OCI-LY7 (cell line): Measurements from ENCODE around the gene RAB21. TPM values are rescaled to one million over a fixed set of nuclear protein-coding genes. Genes with fewer than 3 reads are reported as not detected.

Experiments
- BruUV-seq: library from RNA; stranded (reverse); fragments of 400-500 nt; replicated peaks from 2 replicates; lab custom pipeline; 2021; lab: Mats Ljungman, UMichigan
- CTCF ChIA-PET: fragments of 300-600 bp; sonication (Branson Sonifier 250); formaldehyde crosslinking; loops from one replicate; lab custom pipeline; 2022; ENCODE audit warnings: antibody characterized with exemption; ENCODE audit not compliant: unreplicated experiment; lab: Charles Lee
- POLR2A ChIA-PET: fragments of 300-600 bp; sonication (Branson Sonifier 250); formaldehyde crosslinking; loops from one replicate; lab custom pipeline; 2022; ENCODE audit warnings: antibody characterized with exemption; lab: Charles Lee
- DNase-seq: peaks from one replicate; pipeline ENCODE4 v3.0.0-alpha.2; 2015; ENCODE audit warnings: low spot score
- H2AFZ ChIP-seq: fragments of 200-600 bp; sonication (generic), shearing (Covaris generic); 2 replicates; pipeline ENCODE4 v1.6.1; 2014; ENCODE audit warnings: mild to moderate bottlenecking, antibody characterized with exemption, low read length, moderate library complexity
- H3K27ac ChIP-seq: fragments of 200-600 bp; sonication (generic); 2 replicates; pipeline ENCODE4 v1.5.1; 2014; ENCODE audit warnings: mixed run types, low read depth, mild to moderate bottlenecking, moderate library complexity, low read length, inconsistent platforms; ENCODE audit not compliant: poor library complexity, severe bottlenecking
- H3K36me3 ChIP-seq: fragments of 200-600 bp; sonication (generic); 2 replicates; pipeline ENCODE4 v1.6.1; 2014; ENCODE audit warnings: mild to moderate bottlenecking, antibody characterized with exemption, low read length, moderate library complexity, mixed read lengths; ENCODE audit not compliant: insufficient read depth
- H3K4me1 ChIP-seq: fragments of 200-600 bp; sonication (generic); 2 replicates; pipeline ENCODE4 v1.5.1; 2014; ENCODE audit warnings: mild to moderate bottlenecking, low read length; ENCODE audit not compliant: insufficient read depth, poor library complexity, severe bottlenecking
- H3K4me2 ChIP-seq: fragments of 200-600 bp; sonication (generic); 2 replicates; pipeline ENCODE4 v1.6.1; 2014; ENCODE audit warnings: mild to moderate bottlenecking, low read length
- H3K4me3 ChIP-seq: fragments of 200-600 bp; sonication (generic); 2 replicates; pipeline ENCODE4 v1.5.1; 2014; ENCODE audit warnings: mild to moderate bottlenecking, low read depth, low read length; ENCODE audit not compliant: poor library complexity, severe bottlenecking
- H3K79me2 ChIP-seq: fragments of 200-600 bp; sonication (generic); 2 replicates; pipeline ENCODE4 v1.6.1; 2016; ENCODE audit warnings: low read depth, mild to moderate bottlenecking, low read length, moderate library complexity, mixed read lengths; ENCODE audit not compliant: insufficient read depth
- H3K9me2 ChIP-seq: fragments of 200-600 bp; sonication (generic); 2 replicates; pipeline ENCODE4 v1.6.1; 2016; ENCODE audit warnings: mild to moderate bottlenecking, low read length, mixed read lengths; ENCODE audit not compliant: insufficient read depth
- H3K9me3 ChIP-seq: fragments of 200-600 bp; sonication (generic); 2 replicates; pipeline ENCODE4 v1.6.1; 2014; ENCODE audit warnings: mild to moderate bottlenecking, mixed run types, low read length, mixed read lengths
- H4K20me1 ChIP-seq: fragments of 200-600 bp; sonication (generic); 2 replicates; pipeline ENCODE4 v1.6.1; 2014; ENCODE audit warnings: mild to moderate bottlenecking, antibody characterized with exemption, low read length, moderate library complexity, mixed read lengths; ENCODE audit not compliant: insufficient read depth
- EZH2phosphoT487 ChIP-seq: fragments of 200-600 bp; sonication (generic); IDR thresholded peaks from 2 replicates; pipeline ENCODE4 v1.6.1; 2018; ENCODE audit warnings: low read depth, borderline replicate concordance, mild to moderate bottlenecking, mixed run types, antibody characterized with exemption, low read length, moderate library complexity, mixed read lengths
- intact Hi-C: fragments of 100-400 bp; cut with micrococcal nuclease; formaldehyde crosslinking; loops from one replicate; pipeline ENCODE4 v1.10.0; 2022; ENCODE audit not compliant: unreplicated experiment
- total RNA-seq, 2 experiments: library from RNA; depleted of rRNA in 1 of 2; stranded (reverse); fragments of >200 nt in 1 of 2; shearing (Covaris generic) in 1 of 2; gene quantifications; 2 replicates each; pipeline ENCODE4 v1.2.3, GENCODE V29; 2014 to 2022
- TF ChIP-seq, protein P1 (sequence below): fragments of 200-600 bp; sonication (generic); conservative IDR thresholded peaks from 2 replicates; pipeline ENCODE4 v1.5.1; 2014; ENCODE audit warnings: mild to moderate bottlenecking, antibody characterized with exemption, low read length, moderate library complexity, mixed read lengths

The RAB21 gene
- total RNA-seq, 2 experiments from 2014 or later = 18.2 to 46.6 TPM

DNA sequence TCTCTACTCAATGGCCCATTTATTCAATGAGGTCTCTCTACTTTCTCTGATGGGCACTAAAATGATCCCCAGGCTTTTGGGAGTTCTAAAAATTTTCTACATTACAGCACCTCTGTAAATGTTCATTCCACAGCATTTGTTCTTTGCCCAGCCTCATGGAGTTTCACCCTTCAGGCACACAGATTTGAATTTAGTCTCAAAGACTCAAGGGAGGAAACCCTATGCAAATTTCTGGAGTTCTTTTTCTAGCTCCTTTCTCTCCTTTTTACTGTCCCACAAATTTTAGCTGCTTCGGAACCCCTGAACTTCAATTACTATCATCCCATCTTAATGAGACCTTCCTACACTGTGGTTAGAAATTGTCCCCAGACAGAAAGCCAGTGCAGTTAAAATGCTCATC is 17.5 kb upstream of the RAB21 start:
- no peaks in the 10 kb centered on the region for H3K79me2 ChIP-seq
- H3K4me3 ChIP-seq = no peak overlapping the region
- CTCF ChIA-PET = no interaction called here
- H4K20me1 ChIP-seq = no peaks in the 10 kb centered on the region
- no TSS peak for BruUV-seq
- DNase-seq = no peak
- POLR2A ChIA-PET = interaction anchor here (0.5 to 1.2 kb wide), 5 partner anchors 10 to 131 kb away, joined by 3 to 5 read pairs (median 4); no protein-coding TSS in a partner anchor
- H3K4me1 ChIP-seq = peaks cover 17% of the 10 kb centered on the region
- no peaks in the 10 kb centered on the region for H3K9me2 ChIP-seq
- H2AFZ ChIP-seq = peak overlapping the region; percentile 63
- no peaks in the 10 kb centered on the region for H3K9me3 ChIP-seq
- peak overlapping the region; percentile 29; the same call in 1 of the 2 replicates for H3K4me2 ChIP-seq
- TF ChIP-seq, protein P1, sequence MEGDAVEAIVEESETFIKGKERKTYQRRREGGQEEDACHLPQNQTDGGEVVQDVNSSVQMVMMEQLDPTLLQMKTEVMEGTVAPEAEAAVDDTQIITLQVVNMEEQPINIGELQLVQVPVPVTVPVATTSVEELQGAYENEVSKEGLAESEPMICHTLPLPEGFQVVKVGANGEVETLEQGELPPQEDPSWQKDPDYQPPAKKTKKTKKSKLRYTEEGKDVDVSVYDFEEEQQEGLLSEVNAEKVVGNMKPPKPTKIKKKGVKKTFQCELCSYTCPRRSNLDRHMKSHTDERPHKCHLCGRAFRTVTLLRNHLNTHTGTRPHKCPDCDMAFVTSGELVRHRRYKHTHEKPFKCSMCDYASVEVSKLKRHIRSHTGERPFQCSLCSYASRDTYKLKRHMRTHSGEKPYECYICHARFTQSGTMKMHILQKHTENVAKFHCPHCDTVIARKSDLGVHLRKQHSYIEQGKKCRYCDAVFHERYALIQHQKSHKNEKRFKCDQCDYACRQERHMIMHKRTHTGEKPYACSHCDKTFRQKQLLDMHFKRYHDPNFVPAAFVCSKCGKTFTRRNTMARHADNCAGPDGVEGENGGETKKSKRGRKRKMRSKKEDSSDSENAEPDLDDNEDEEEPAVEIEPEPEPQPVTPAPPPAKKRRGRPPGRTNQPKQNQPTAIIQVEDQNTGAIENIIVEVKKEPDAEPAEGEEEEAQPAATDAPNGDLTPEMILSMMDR = no peak
- intact Hi-C loops = no loop called here
- H3K27ac ChIP-seq = no peak overlapping the region
- no peaks in the 10 kb centered on the region for H3K36me3 ChIP-seq

DNA sequence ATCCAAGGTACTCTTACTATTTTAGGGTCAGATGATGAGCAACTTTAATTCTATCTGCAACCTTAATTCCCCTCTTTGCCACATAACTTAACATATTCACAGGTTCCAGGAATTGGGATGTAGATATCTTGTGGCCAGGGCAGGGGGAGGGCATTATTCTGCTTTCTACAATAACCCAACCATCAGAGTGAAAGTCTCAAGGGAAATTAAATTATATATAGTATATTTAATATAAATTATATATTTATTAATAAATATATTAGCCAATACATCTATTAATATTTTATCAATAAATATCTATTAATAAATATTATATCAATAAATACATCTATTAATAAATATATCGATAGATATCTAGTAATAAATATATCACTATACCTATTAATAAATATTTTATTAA is 11.7 kb upstream of the RAB21 start:
- intact Hi-C loops = no loop called here
- Histone ChIP-seq H3K36me3 (no peaks in the 10 kb centered on the region), H3K9me3 (no peaks in the 10 kb centered on the region), H3K9me2 (no peaks in the 10 kb centered on the region), H3K79me2 (no peaks in the 10 kb centered on the region), H3K4me2 (no peak overlapping the region), H3K4me1 (peaks cover 5% of the 10 kb centered on the region), H3K27ac (no peak overlapping the region), H4K20me1 (no peaks in the 10 kb centered on the region), H3K4me3 (no peak overlapping the region), H2AFZ (no peak overlapping the region)
- TF ChIP-seq, protein P1 = no peak
- no peak for TF ChIP-seq EZH2phosphoT487
- POLR2A ChIA-PET = interaction anchor here (0.6 to 1.0 kb wide), 3 partner anchors 57 to 117 kb away, joined by 3 to 4 read pairs (median 3); partner anchors contain the start of genes THAP2, TMEM19 and ZFC3H1
- DNase-seq = no peak
- CTCF ChIA-PET = no interaction called here
- BruUV-seq = no TSS peak

DNA sequence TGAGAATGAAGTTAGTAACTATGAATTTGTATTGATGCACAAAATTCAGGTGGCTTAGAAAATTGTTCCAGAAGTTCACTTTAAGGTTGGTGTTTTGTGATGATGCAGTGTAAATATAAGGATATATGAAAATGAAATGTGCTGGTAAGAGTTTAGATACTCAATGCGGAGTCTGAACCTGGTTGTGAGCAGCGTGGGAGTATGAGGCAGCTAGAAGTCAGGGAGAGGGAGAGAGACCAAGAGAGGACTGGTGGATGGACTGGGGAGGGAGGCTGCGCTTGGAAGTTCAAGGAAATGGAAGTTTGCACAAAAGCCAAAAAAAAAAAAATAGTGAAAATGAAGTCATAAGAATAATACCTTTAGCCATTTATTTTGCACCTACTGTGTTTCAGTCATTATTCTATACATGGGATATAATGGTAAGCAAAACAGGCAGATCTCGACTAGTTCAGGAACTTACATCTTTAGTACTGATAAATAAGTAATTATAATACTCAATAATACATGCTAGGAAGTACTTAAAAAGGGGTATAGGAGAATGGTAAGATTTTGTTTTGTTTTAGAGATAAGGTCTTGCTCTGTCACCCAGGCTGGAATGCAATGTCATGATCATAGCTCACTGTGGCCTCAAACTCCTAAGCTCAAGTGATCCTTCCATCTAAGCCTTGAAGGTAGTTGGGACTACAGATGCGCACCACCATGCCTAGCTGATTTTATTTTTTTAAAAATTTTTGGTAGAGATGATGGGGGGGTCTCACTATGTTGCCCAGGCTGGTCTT is 10.0 kb upstream of the RAB21 start:
- no peak for TF ChIP-seq EZH2phosphoT487
- TF ChIP-seq, protein P1 = no peak
- POLR2A ChIA-PET = interaction anchor here (0.6 to 6.2 kb wide), 5 partner anchors 9 to 89 kb away, joined by 3 to 57 read pairs (median 3); partner anchors contain the start of gene TMEM19
- Histone ChIP-seq H3K4me2 (no peak overlapping the region), H4K20me1 (no peaks in the 10 kb centered on the region), H3K4me3 (no peak overlapping the region), H3K79me2 (no peaks in the 10 kb centered on the region), H3K9me2 (no peaks in the 10 kb centered on the region), H3K27ac (no peak overlapping the region), H3K4me1 (peaks cover 5% of the 10 kb centered on the region), H2AFZ (no peak overlapping the region), H3K9me3 (no peaks in the 10 kb centered on the region), H3K36me3 (no peaks in the 10 kb centered on the region)
- CTCF ChIA-PET = no interaction called here
- DNase-seq = no peak
- no TSS peak for BruUV-seq
- intact Hi-C loops = loop anchor here (5.0 kb wide), 1 partner anchor 192 kb away; no protein-coding TSS in a partner anchor
